Measurements from ENCODE around the gene BSG. TPM values are rescaled to one million over a fixed set of nuclear protein-coding genes. Genes with fewer than 3 reads are reported as not detected.

BSG gene
- total and polyA plus RNA-seq, 9 of the 15 experiments (the other 6 are each of a cell fraction or from before 2014, with no cell fraction given): 4.6 to 495 (median 187) TPM

DNA sequence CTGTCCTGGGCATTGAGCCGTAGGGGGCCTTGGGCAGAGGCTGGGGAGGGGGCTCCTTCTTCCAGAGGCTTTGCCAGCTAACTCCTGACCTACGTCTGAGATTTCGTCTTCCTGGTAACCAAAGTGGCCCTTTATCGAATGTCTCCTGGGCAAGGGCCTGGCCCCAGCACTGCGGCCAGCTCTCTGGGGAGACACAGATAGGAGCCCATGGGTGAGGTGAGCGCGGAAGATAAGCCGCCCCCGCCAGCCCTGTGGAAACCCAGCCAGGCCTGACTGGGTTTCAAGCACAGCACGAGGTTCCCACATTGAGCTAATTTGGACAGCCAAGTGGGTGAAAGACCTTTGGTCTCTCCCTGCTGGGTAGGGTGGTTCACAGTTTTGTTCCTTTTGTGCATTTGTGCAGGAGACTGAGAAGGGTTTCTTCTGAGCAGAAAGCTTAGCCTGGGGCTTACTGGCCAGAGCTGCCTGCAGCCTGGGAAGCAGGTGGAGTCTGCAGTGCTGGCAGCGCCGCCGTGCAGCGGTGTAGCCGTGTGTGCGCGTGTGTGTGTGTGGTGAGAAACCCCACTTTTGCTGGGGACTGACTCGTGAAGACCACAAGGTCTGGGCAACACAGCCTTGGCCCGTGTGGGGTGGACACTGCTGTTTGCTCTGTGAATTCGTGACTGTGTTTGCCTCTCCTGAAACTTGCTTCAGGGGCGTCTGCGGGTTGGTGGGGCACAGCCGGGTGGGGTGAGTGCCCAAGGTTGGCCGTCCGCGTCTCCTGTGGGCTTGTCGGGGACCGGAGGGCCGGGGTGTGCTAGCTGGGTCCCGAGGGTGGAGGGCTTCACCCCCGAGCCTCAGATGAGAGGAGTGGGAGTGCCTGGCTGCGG, 2.5 kb downstream of the BSG start (continued):
- TF ChIP-seq AFF4 (CRISPR knock-in tag; IDR thresholded peaks at IDR 0.05): no peak
- peak; percentile 96 for TF ChIP-seq RUNX1 (IDR thresholded peaks at IDR 0.05; ENCODE audit: low read depth)
- TF ChIP-seq ZBED1 (IDR thresholded peaks at IDR 0.05): peak; percentile 89; the same call in 1 of the 2 replicates
- TF ChIP-seq GABPB1 (CRISPR knock-in tag; IDR thresholded peaks at IDR 0.05): no peak
- TF ChIP-seq DEAF1 (CRISPR knock-in tag; IDR thresholded peaks at IDR 0.05): no peak
- TF ChIP-seq CBFB (CRISPR knock-in tag; IDR thresholded peaks at IDR 0.05): peak; percentile 87
- 0 out of 2 replicates have a peak, but pooled peaks have one; percentile 16 for TF ChIP-seq SMC3 (conservative IDR thresholded peaks at IDR 0.05; ENCODE audit: insufficient read depth, low read depth, low read length)
- TF ChIP-seq, protein P1, sequence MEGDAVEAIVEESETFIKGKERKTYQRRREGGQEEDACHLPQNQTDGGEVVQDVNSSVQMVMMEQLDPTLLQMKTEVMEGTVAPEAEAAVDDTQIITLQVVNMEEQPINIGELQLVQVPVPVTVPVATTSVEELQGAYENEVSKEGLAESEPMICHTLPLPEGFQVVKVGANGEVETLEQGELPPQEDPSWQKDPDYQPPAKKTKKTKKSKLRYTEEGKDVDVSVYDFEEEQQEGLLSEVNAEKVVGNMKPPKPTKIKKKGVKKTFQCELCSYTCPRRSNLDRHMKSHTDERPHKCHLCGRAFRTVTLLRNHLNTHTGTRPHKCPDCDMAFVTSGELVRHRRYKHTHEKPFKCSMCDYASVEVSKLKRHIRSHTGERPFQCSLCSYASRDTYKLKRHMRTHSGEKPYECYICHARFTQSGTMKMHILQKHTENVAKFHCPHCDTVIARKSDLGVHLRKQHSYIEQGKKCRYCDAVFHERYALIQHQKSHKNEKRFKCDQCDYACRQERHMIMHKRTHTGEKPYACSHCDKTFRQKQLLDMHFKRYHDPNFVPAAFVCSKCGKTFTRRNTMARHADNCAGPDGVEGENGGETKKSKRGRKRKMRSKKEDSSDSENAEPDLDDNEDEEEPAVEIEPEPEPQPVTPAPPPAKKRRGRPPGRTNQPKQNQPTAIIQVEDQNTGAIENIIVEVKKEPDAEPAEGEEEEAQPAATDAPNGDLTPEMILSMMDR (IDR thresholded peaks at IDR 0.05 in 2 of 3, conservative IDR thresholded peaks at IDR 0.05 in 1 of 3; ENCODE audit: insufficient read depth in 2 of 3, low read depth in 1 of 3, low read length in 3 of 3): peak in 1 of 3 experiments; percentile 5; a peak in 1 of 6 replicates
- TF ChIP-seq SMAD3 (CRISPR knock-in tag; conservative IDR thresholded peaks at IDR 0.05): 0 out of 2 replicates have a peak, but pooled peaks have one; percentile 29
- TF ChIP-seq DPF2 (IDR thresholded peaks at IDR 0.05): peak; percentile 98
- TF ChIP-seq, protein P2, sequence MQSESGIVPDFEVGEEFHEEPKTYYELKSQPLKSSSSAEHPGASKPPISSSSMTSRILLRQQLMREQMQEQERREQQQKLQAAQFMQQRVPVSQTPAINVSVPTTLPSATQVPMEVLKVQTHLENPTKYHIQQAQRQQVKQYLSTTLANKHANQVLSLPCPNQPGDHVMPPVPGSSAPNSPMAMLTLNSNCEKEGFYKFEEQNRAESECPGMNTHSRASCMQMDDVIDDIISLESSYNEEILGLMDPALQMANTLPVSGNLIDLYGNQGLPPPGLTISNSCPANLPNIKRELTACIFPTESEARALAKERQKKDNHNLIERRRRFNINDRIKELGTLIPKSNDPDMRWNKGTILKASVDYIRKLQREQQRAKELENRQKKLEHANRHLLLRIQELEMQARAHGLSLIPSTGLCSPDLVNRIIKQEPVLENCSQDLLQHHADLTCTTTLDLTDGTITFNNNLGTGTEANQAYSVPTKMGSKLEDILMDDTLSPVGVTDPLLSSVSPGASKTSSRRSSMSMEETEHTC (IDR thresholded peaks at IDR 0.05): peak; percentile 69; the same call in 1 of the 2 replicates
- TF ChIP-seq ZNF384 (IDR thresholded peaks at IDR 0.05; ENCODE audit: low read depth, low read length): peak; percentile 7; the same call in 1 of the 2 replicates
- no peak for TF ChIP-seq FOXJ2 (tag; IDR thresholded peaks at IDR 0.05)
- peak; percentile 8 to 9; a peak in 2 of 4 replicates for TF ChIP-seq RAD21 (CRISPR knock-in tag; conservative IDR thresholded peaks at IDR 0.05 in 1 of 2, IDR thresholded peaks at IDR 0.05 in 1 of 2)
- TF ChIP-seq KLF16 (IDR thresholded peaks at IDR 0.05): peak; percentile 99
- TF ChIP-seq JUN (IDR thresholded peaks at IDR 0.05; ENCODE audit: borderline replicate concordance, low read depth, low read length): peak; percentile 46; the same call in 1 of the 2 replicates
- no peak for TF ChIP-seq JUN (CRISPR knock-in tag; IDR thresholded peaks at IDR 0.05; ENCODE audit: borderline replicate concordance)
- TF ChIP-seq CGGBP1 (CRISPR knock-in tag; IDR thresholded peaks at IDR 0.05): no peak
